Measurements from ENCODE around the gene ZNF423. TPM values are rescaled to one million over a fixed set of nuclear protein-coding genes. Genes with fewer than 3 reads are reported as not detected.

ZNF423 gene
- polyA plus RNA-seq, 1 donor from 2014 or later: 4.5 TPM

DNA sequence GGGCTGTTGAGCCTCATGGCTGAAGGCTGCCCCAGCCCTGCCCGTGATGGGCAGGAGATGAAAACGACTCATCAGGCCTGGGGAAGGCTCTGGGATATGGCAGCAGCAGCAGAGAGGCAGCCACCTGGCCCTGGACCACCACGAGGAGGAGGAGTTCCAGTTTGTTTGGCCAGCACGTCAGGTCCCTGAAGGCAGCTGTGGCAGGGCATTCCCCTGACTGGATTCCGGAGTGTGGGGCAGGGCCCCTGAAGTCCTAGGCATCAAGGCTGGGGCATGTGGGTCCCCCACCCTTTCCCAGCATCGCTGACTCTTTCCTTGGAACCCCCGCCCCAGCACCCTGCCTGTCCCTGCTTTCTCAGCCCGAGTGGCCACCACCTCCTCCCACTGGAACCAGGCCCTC, 197.4 kb downstream of the ZNF423 start:
- Histone ChIP-seq H2AFZ (ENCODE audit: low read depth, low read length) (no peak overlapping the region), H3K79me2 (replicated peaks; ENCODE audit: insufficient read depth, low read length) (no peaks in the 10 kb centered on the region), H3K4me2 (ENCODE audit: low read length) (no peak overlapping the region), H3F3A (ENCODE audit: insufficient read depth, low read length, poor library complexity, severe bottlenecking) (no peaks in the 10 kb centered on the region), H3K36me3 (ENCODE audit: insufficient read depth, low read length) (no peaks in the 10 kb centered on the region), H3K27ac (ENCODE audit: low read length) (no peak overlapping the region), H4K20me1 (ENCODE audit: insufficient read depth) (no peaks in the 10 kb centered on the region), H3K4me3 (ENCODE audit: low read length) (no peak overlapping the region), H3K9me3 (ENCODE audit: low read length) (no peaks in the 10 kb centered on the region), H3K9me2 (ENCODE audit: insufficient read depth, low read length) (no peaks in the 10 kb centered on the region), H3K9ac (ENCODE audit: low read length) (no peak overlapping the region), H3K27me3 (ENCODE audit: insufficient read depth, low read depth, low read length) (no peaks in the 10 kb centered on the region)
- no peak for TF ChIP-seq MXI1 (conservative IDR thresholded peaks at IDR 0.05; ENCODE audit: poor library complexity, severe bottlenecking)
- TF ChIP-seq, protein P1, sequence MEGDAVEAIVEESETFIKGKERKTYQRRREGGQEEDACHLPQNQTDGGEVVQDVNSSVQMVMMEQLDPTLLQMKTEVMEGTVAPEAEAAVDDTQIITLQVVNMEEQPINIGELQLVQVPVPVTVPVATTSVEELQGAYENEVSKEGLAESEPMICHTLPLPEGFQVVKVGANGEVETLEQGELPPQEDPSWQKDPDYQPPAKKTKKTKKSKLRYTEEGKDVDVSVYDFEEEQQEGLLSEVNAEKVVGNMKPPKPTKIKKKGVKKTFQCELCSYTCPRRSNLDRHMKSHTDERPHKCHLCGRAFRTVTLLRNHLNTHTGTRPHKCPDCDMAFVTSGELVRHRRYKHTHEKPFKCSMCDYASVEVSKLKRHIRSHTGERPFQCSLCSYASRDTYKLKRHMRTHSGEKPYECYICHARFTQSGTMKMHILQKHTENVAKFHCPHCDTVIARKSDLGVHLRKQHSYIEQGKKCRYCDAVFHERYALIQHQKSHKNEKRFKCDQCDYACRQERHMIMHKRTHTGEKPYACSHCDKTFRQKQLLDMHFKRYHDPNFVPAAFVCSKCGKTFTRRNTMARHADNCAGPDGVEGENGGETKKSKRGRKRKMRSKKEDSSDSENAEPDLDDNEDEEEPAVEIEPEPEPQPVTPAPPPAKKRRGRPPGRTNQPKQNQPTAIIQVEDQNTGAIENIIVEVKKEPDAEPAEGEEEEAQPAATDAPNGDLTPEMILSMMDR (IDR thresholded peaks at IDR 0.05; ENCODE audit: poor library complexity, severe bottlenecking): no peak
- TF ChIP-seq SMC3 (conservative IDR thresholded peaks at IDR 0.05; ENCODE audit: poor library complexity): no peak
- TF ChIP-seq EP300 (conservative IDR thresholded peaks at IDR 0.05; ENCODE audit: poor library complexity, severe bottlenecking): no peak
- no peak for TF ChIP-seq RAD21 (conservative IDR thresholded peaks at IDR 0.05)
- no peak for TF ChIP-seq EZH2 (IDR thresholded peaks at IDR 0.05; ENCODE audit: borderline replicate concordance, insufficient read depth, low read length, poor library complexity, severe bottlenecking)
- TF ChIP-seq POLR2AphosphoS5 (IDR thresholded peaks at IDR 0.05): no peak
- no peak for TF ChIP-seq TAF1 (IDR thresholded peaks at IDR 0.05; ENCODE audit: low read depth)

DNA sequence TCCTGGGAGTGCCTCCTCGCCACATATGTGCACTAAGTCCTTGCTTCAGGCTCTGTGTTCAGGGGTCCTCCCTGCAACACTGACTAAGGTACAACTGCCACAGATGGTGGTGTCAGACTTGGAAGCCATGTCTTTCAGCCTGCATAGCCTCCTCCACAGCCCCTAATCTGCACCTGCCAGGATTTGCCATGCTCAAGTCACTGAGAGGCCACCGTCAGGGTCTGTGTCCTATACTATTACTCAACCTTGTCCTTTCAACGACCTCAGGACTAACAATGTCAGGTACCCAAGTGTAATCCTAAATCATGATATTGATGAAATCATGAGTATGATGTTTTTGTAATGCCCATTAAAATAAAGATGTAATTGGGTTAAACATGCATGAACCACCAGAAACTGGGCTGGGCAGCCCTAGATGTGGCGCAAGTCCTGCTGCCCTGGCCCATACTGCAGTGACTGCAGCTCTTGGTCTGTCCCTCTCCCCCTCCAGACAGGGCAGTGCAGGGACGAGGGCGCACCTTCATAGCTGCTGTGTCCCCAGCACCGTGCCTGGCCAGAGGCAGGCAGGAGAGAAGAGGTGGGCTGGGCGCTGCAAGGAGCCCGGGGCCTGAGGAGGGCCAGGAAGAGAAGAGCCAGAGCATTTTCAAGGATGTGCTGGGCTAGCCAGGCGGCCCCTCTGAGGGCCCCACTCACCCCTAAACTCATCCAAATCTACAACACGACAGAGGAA, 198.0 kb downstream of the ZNF423 start:
- Histone ChIP-seq H3K27me3 (ENCODE audit: insufficient read depth, low read depth, low read length) (no peaks in the 10 kb centered on the region), H3K36me3 (ENCODE audit: insufficient read depth, low read length) (no peaks in the 10 kb centered on the region), H3K79me2 (replicated peaks; ENCODE audit: insufficient read depth, low read length) (no peaks in the 10 kb centered on the region), H2AFZ (ENCODE audit: low read depth, low read length) (no peak overlapping the region), H3K9me3 (ENCODE audit: low read length) (no peaks in the 10 kb centered on the region), H3K4me2 (ENCODE audit: low read length) (no peak overlapping the region), H3K9me2 (ENCODE audit: insufficient read depth, low read length) (no peaks in the 10 kb centered on the region), H3K27ac (ENCODE audit: low read length) (no peak overlapping the region), H3K4me3 (ENCODE audit: low read length) (no peak overlapping the region), H3K9ac (ENCODE audit: low read length) (no peak overlapping the region), H3F3A (ENCODE audit: insufficient read depth, low read length, poor library complexity, severe bottlenecking) (no peaks in the 10 kb centered on the region), H4K20me1 (ENCODE audit: insufficient read depth) (no peaks in the 10 kb centered on the region)
- TF ChIP-seq TAF1 (IDR thresholded peaks at IDR 0.05; ENCODE audit: low read depth) (no peak), RAD21 (conservative IDR thresholded peaks at IDR 0.05) (no peak), EP300 (conservative IDR thresholded peaks at IDR 0.05; ENCODE audit: poor library complexity, severe bottlenecking) (no peak), EZH2 (IDR thresholded peaks at IDR 0.05; ENCODE audit: borderline replicate concordance, insufficient read depth, low read length, poor library complexity, severe bottlenecking) (no peak), POLR2AphosphoS5 (IDR thresholded peaks at IDR 0.05) (no peak), MXI1 (conservative IDR thresholded peaks at IDR 0.05; ENCODE audit: poor library complexity, severe bottlenecking) (no peak), SMC3 (conservative IDR thresholded peaks at IDR 0.05; ENCODE audit: poor library complexity) (no peak)
- TF ChIP-seq, protein P2, sequence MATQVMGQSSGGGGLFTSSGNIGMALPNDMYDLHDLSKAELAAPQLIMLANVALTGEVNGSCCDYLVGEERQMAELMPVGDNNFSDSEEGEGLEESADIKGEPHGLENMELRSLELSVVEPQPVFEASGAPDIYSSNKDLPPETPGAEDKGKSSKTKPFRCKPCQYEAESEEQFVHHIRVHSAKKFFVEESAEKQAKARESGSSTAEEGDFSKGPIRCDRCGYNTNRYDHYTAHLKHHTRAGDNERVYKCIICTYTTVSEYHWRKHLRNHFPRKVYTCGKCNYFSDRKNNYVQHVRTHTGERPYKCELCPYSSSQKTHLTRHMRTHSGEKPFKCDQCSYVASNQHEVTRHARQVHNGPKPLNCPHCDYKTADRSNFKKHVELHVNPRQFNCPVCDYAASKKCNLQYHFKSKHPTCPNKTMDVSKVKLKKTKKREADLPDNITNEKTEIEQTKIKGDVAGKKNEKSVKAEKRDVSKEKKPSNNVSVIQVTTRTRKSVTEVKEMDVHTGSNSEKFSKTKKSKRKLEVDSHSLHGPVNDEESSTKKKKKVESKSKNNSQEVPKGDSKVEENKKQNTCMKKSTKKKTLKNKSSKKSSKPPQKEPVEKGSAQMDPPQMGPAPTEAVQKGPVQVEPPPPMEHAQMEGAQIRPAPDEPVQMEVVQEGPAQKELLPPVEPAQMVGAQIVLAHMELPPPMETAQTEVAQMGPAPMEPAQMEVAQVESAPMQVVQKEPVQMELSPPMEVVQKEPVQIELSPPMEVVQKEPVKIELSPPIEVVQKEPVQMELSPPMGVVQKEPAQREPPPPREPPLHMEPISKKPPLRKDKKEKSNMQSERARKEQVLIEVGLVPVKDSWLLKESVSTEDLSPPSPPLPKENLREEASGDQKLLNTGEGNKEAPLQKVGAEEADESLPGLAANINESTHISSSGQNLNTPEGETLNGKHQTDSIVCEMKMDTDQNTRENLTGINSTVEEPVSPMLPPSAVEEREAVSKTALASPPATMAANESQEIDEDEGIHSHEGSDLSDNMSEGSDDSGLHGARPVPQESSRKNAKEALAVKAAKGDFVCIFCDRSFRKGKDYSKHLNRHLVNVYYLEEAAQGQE (IDR thresholded peaks at IDR 0.05; ENCODE audit: borderline replicate concordance): no peak
- TF ChIP-seq, protein P1 (IDR thresholded peaks at IDR 0.05; ENCODE audit: poor library complexity, severe bottlenecking): no peak
